Body of pancreas (tissue), 4 donors: ENCODE data around the gene MAP1A.

Experiments
- POLR2A ChIP-seq, 3 donors: fragments of 450-650 bp; IDR thresholded peaks; one replicate each; pipeline ENCODE4 v1.6.1; 2016; ENCODE audit warnings: antibody characterized with exemption in 3 of 3, mild to moderate bottlenecking in 2 of 3
- TF ChIP-seq, protein P1 (sequence below), 7 experiments: fragments of 450-650 bp in 4 of 7; fragments of 200-600 bp in 3 of 7; sonication (generic) in 3 of 7; IDR thresholded peaks; one replicate each; pipeline ENCODE4 v1.5.1; 2016 to 2019; ENCODE audit warnings: antibody characterized with exemption in 7 of 7

DNA sequence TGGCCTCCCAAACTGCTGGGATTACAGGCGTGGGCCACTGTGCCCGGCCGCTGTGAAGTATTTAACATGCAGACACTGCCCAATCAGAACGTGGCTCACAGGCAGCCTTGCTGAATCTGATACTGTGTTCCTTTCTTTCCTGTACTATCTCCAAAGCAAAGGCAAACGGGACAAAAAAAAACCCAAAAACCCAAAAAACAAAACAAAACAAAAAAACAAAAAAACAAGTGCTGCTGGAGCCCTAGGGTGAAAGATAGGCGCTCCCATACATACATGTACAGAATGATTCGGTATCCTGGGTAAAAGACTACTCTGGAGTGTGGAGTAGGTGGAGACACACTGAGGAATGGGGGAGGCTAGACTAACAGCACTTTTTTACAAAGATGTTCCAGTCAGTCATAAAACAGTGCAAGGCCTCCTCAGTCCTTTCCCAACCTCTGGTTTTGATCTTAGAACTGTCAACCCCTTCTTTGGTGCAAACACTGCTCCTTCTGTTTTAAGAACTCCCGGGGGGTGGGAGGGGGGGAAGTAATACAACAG is 7.7 kb upstream of the MAP1A start:
- TF ChIP-seq, protein P1, sequence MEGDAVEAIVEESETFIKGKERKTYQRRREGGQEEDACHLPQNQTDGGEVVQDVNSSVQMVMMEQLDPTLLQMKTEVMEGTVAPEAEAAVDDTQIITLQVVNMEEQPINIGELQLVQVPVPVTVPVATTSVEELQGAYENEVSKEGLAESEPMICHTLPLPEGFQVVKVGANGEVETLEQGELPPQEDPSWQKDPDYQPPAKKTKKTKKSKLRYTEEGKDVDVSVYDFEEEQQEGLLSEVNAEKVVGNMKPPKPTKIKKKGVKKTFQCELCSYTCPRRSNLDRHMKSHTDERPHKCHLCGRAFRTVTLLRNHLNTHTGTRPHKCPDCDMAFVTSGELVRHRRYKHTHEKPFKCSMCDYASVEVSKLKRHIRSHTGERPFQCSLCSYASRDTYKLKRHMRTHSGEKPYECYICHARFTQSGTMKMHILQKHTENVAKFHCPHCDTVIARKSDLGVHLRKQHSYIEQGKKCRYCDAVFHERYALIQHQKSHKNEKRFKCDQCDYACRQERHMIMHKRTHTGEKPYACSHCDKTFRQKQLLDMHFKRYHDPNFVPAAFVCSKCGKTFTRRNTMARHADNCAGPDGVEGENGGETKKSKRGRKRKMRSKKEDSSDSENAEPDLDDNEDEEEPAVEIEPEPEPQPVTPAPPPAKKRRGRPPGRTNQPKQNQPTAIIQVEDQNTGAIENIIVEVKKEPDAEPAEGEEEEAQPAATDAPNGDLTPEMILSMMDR (IDR thresholded peaks at IDR 0.05) = no peak
- TF ChIP-seq POLR2A (IDR thresholded peaks at IDR 0.05) = no peak
